ENCODE measurements around the gene HS6ST1.

HS6ST1 gene

DNA sequence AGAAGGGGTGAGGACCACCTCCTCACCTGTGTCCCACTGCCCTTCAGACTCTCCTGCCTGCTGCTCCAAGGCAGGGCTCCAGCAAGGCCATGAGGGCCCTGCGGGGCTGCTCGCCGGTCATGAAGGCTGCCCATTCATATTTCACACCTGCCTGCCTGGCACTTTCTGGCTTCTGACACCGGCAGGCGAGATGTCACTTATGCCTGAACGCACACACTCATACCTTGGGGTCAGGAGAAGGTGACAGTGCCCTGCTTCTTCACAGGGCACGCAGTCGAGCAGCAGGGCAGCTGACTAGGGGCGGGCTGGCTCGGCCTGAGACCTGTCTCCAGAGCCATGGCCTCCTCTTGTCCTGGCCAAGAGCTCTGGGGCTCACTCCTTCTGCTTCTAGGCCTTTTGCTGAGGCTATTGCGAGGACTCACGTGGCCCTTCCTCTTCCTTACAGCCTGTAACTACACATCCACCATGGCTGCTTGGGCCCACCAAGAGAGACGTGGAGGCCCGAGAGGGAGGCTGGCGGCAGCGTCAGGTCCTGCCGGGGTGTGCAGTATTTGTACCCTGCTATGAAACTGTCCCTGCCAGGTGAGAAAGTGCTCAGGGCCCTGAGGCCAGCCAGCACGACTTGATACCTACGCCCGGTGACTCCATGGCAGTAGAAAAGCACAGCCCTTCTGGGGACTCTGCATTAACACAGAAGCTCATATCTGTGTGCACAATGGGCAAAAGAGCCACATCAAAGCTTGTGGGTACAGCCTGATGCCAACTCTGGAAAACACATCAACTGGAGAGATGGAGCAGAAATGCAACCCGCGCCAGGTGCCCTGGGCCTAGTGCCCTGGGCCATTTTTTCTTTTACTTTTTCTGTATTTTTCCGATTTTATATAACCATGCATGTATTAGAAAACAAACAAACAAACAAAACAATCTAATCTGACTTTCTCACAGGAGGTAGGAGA, 30.6 kb downstream of the HS6ST1 start:
- TF ChIP-seq, protein P1, sequence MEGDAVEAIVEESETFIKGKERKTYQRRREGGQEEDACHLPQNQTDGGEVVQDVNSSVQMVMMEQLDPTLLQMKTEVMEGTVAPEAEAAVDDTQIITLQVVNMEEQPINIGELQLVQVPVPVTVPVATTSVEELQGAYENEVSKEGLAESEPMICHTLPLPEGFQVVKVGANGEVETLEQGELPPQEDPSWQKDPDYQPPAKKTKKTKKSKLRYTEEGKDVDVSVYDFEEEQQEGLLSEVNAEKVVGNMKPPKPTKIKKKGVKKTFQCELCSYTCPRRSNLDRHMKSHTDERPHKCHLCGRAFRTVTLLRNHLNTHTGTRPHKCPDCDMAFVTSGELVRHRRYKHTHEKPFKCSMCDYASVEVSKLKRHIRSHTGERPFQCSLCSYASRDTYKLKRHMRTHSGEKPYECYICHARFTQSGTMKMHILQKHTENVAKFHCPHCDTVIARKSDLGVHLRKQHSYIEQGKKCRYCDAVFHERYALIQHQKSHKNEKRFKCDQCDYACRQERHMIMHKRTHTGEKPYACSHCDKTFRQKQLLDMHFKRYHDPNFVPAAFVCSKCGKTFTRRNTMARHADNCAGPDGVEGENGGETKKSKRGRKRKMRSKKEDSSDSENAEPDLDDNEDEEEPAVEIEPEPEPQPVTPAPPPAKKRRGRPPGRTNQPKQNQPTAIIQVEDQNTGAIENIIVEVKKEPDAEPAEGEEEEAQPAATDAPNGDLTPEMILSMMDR (IDR thresholded peaks at IDR 0.05; ENCODE audit: low read depth, low read length) = no peak
- H3K4me3 ChIP-seq (ENCODE audit: low read depth, low read length) = no peak overlapping the region

DNA sequence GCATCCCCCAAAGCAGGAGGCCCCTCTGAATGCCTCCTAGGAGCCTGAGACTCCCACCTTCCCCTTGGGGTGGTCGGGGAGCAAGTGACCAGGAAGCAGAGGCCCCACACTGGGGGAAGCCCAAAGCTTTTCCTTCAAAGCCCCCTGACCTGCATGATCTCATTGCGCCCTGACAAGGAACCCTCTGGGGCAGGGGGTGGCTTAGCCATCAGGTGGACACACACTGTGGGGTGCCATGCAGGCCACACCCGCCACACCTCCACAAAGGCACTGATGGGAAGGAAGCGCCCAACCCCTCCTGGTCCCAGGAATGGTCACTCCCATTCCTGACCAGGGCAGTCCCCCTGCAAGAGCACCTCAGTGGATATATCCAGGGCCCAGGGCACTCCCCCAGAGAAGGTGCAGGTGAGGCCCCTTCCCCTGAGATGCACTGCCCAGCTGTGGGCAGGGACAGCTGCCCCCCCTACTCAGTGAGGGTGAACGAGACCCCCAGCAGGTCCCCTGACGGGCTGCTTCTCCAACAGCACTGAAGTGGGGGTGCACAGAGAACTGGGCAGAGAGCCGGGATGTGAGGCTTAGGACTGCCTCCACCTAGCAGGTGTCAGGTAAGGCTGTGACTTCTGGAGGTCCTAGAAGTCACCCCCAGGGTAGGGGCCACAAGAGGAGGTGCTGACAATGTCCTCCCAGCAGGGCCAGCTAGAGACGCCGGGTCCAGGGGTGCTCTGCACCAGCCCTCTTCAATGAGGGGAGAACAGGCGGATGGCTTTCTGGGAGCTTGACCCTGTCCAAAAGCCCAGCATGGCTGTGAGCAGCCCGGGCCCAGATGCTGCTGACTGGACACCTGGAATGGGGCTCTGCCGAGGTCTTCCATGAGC, 31.5 kb downstream of the HS6ST1 start:
- TF ChIP-seq, protein P1 (IDR thresholded peaks at IDR 0.05; ENCODE audit: low read depth, low read length) = no peak

DNA sequence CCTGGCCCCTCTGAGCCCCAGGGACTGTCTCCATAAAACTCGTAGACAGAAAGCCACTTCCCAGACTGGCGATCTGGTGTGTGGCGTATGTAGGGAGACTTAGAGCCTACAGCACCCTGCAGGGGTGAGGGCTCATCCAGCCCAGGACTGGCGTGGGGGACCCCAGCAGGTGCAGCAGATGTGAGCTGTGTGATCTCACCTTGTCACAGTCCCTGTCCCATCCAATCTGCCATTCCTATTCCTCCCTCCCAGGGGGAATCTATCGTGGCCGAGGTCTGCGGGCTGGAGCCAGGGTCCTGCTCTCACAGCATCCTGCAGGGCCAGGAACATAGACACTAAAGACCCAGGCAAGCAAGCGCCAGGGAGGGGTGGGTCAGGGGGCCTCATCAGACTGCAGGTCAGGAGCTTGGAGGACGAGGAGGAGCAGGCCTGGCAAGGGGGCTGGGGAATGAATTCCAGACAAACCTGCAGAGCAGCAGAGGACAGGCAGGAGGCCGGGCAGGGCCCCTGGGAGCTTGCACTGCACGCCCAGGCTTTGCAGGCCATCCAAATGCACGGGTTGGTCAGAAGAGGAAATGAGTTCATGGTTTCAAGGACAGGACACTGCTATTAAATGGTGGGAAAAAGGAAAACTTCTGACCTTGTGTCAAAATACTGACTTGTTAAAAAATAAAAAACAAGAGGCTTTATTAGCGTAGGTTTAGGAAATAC, 32.5 kb downstream of the HS6ST1 start:
- TF ChIP-seq, protein P1 (IDR thresholded peaks at IDR 0.05; ENCODE audit: low read depth, low read length) = no peak
- no peak overlapping the region for H3K4me3 ChIP-seq (ENCODE audit: low read depth, low read length)

More for the DNA sequence above, 31.5 kb downstream of the HS6ST1 start:
- H3K4me3 ChIP-seq (ENCODE audit: low read depth, low read length) = no peak overlapping the region

DNA sequence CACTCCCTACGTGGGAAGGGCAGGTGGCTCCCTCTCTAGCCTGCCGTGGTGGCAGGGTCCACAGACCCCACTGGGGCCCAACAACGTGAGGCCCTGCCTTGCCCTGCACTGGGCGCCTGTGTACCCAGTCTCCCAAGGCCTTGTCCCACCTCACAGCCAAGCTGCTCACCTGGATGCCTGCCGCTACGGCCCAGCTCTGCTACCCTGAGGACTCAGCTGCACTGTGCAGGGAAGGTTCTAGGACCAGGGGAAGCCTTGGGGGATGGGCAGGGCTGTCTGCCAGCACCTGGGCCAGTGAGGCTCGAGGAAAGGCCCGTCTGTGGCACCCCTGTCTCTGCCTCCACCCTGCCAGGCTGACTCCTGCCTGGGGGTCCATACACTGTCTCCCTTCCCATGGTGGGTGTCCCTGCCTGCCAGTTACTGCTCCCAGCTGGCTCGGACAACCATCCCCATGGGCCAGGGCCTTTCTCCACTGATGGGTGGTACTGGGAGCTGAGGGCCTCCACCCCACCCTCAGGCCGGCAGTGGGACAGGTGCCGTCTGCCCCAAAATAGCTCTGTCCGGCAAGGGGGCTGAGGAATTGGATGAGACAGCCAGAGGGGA, 33.2 kb downstream of the HS6ST1 start:
- H3K4me3 ChIP-seq (ENCODE audit: low read depth, low read length) = no peak overlapping the region
- TF ChIP-seq, protein P1 (IDR thresholded peaks at IDR 0.05; ENCODE audit: low read depth, low read length) = no peak

DNA sequence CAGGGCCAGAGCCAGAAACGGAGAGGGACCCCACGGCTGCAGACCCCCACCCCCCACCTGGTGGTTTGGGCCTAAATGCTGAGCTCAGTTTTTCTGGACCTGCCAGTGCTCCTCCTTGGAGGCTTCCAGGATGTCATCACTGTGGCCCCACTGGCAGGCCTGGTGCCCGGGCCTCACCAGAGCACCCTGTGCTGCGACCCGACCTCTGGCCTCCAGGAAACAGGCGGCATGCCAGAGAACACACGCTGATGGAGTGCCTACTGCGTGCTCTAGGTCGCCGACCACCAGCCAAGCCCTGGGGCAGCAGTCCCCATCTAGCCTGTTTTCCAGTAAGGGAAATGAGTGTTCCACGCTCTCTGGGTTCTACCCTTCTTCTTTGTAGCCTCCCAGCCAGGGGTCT, 33.8 kb downstream of the HS6ST1 start:
- TF ChIP-seq, protein P1 (IDR thresholded peaks at IDR 0.05; ENCODE audit: low read depth, low read length) = no peak
- H3K4me3 ChIP-seq (ENCODE audit: low read depth, low read length) = no peak overlapping the region

DNA sequence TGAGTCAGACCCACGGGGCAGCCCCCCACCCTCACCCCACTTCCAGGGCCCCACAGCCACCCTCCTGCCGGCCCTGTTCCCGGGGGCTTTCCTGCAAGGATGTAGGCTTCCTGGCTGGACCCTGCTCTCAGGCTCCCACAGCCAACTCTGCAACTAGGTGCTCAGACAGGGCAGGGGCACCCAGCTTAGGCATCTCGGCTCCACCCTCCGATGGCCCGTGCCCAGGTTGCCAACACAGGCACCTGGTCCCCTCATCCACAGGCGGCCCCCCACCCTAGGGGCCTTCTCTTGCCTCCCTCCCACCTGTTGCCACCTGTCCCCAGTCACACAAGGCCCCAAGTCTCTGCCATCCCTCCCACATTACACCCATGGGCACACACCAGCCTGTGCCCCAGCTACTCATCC, 34.6 kb downstream of the HS6ST1 start:
- no peak overlapping the region for H3K4me3 ChIP-seq (ENCODE audit: low read depth, low read length)
- TF ChIP-seq, protein P1 (IDR thresholded peaks at IDR 0.05; ENCODE audit: low read depth, low read length) = no peak

Data from WI38 (cell line).